ENCODE data around the gene MORC3.
"Not testable (repeated sequence)": the region's sequence is repeated elsewhere in the genome, so short reads cannot be mapped to it uniquely, and the experiment has no call there.

The MORC3 gene

DNA sequence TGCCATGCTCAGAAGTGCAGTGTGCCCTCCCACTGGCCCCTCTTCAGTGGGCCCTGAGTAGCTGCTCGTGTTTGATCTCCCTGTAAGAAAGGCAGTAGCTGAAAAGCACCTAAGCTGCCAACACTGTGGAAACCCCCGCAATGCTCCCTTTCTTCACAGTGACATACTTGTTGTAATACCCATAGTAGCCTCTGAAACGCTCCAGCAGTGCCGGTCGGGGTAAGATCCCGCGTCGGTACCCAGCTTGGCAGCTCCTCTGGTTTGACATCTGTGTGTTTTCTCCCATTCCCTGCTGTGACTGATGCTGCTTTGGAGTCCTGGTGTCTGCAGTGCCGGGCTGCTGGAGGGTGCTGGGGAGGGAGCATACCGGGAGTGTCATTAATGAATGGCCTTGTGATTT, 68.8 kb downstream of the MORC3 start:
- no peak for TF ChIP-seq EZH2phosphoT487 (conservative IDR thresholded peaks at IDR 0.05; ENCODE audit: low read length)
- TF ChIP-seq CTCF (IDR thresholded peaks at IDR 0.05; ENCODE audit: insufficient read depth, low read length, poor library complexity, severe bottlenecking) = no peak
- H4K20me1 ChIP-seq (ENCODE audit: low read depth, low read length) = no peaks in the 10 kb centered on the region
- H3K9me3 ChIP-seq (ENCODE audit: insufficient read depth, low read length) = no peaks in the 10 kb centered on the region
- H3K36me3 ChIP-seq (ENCODE audit: low read length) = peaks cover 4% of the 10 kb centered on the region; the same call in 1 of the 2 replicates
- H3F3A ChIP-seq (ENCODE audit: insufficient read depth) = no peaks in the 10 kb centered on the region
- no peaks in the 10 kb centered on the region for H3K9me2 ChIP-seq (replicated peaks; ENCODE audit: insufficient read depth, low read length)
- H3K4me3 ChIP-seq (ENCODE audit: insufficient read depth, low read length, poor library complexity, severe bottlenecking) = no peak overlapping the region
- H2AFZ ChIP-seq (ENCODE audit: low read depth, low read length, severe bottlenecking) = no peak overlapping the region
- H3K27me3 ChIP-seq (ENCODE audit: low read length) = no peaks in the 10 kb centered on the region
- H3K9ac ChIP-seq (ENCODE audit: low read length) = no peak overlapping the region
- no peak overlapping the region for H3K27ac ChIP-seq (ENCODE audit: low read depth, low read length)
- no peak overlapping the region for H3K4me2 ChIP-seq (ENCODE audit: low read depth, low read length, poor library complexity, severe bottlenecking)
- peaks cover 6% of the 10 kb centered on the region; the same call in 1 of the 2 replicates for H3K79me2 ChIP-seq (ENCODE audit: insufficient read depth, low read length)

- H3K4me3 ChIP-seq (ENCODE audit: insufficient read depth, low read length, poor library complexity, severe bottlenecking); H3K4me2 ChIP-seq (ENCODE audit: low read depth, low read length, poor library complexity, severe bottlenecking); H3F3A ChIP-seq (ENCODE audit: insufficient read depth); H3K36me3 ChIP-seq (ENCODE audit: low read length); H4K20me1 ChIP-seq (ENCODE audit: low read depth, low read length); H3K9ac ChIP-seq (ENCODE audit: low read length); H3K9me3 ChIP-seq (ENCODE audit: insufficient read depth, low read length); H3K79me2 ChIP-seq (ENCODE audit: insufficient read depth, low read length); H3K9me2 ChIP-seq (replicated peaks; ENCODE audit: insufficient read depth, low read length); H2AFZ ChIP-seq (ENCODE audit: low read depth, low read length, severe bottlenecking); H3K27ac ChIP-seq (ENCODE audit: low read depth, low read length); H3K27me3 ChIP-seq (ENCODE audit: low read length): not testable (repeated sequence)
Measured at GRCh38 chr21:36391649-36392048, 71.7 kb downstream of the MORC3 start.

- H3K36me3 ChIP-seq (ENCODE audit: low read length) = peaks cover 4% of the 10 kb centered on the region; the same call in 1 of the 2 replicates
- no peaks in the 10 kb centered on the region for H4K20me1 ChIP-seq (ENCODE audit: low read depth, low read length)
- no peak overlapping the region for H3K27ac ChIP-seq (ENCODE audit: low read depth, low read length)
- H3F3A ChIP-seq (ENCODE audit: insufficient read depth) = no peaks in the 10 kb centered on the region
- H2AFZ ChIP-seq (ENCODE audit: low read depth, low read length, severe bottlenecking) = no peak overlapping the region
- TF ChIP-seq CTCF (IDR thresholded peaks at IDR 0.05; ENCODE audit: insufficient read depth, low read length, poor library complexity, severe bottlenecking) (no peak), EZH2phosphoT487 (conservative IDR thresholded peaks at IDR 0.05; ENCODE audit: low read length) (no peak)
- no peak overlapping the region for H3K4me2 ChIP-seq (ENCODE audit: low read depth, low read length, poor library complexity, severe bottlenecking)
- no peak overlapping the region for H3K9ac ChIP-seq (ENCODE audit: low read length)
- H3K4me3 ChIP-seq (ENCODE audit: insufficient read depth, low read length, poor library complexity, severe bottlenecking) = no peak overlapping the region
- no peaks in the 10 kb centered on the region for H3K79me2 ChIP-seq (ENCODE audit: insufficient read depth, low read length)
- H3K27me3 ChIP-seq (ENCODE audit: low read length) = no peaks in the 10 kb centered on the region
- H3K9me2 ChIP-seq (replicated peaks; ENCODE audit: insufficient read depth, low read length) = no peaks in the 10 kb centered on the region
- H3K9me3 ChIP-seq (ENCODE audit: insufficient read depth, low read length) = no peaks in the 10 kb centered on the region
Measured at GRCh38 chr21:36395353-36396111, 75.5 kb downstream of the MORC3 start.

- TF ChIP-seq CTCF (IDR thresholded peaks at IDR 0.05; ENCODE audit: insufficient read depth, low read length, poor library complexity, severe bottlenecking) (no peak), EZH2phosphoT487 (conservative IDR thresholded peaks at IDR 0.05; ENCODE audit: low read length) (no peak)
- no peaks in the 10 kb centered on the region for H4K20me1 ChIP-seq (ENCODE audit: low read depth, low read length)
- H3K9ac ChIP-seq (ENCODE audit: low read length) = no peak overlapping the region
- no peaks in the 10 kb centered on the region for H3F3A ChIP-seq (ENCODE audit: insufficient read depth)
- H3K4me2 ChIP-seq (ENCODE audit: low read depth, low read length, poor library complexity, severe bottlenecking) = no peak overlapping the region
- H3K9me3 ChIP-seq (ENCODE audit: insufficient read depth, low read length) = no peaks in the 10 kb centered on the region
- H3K27me3 ChIP-seq (ENCODE audit: low read length) = no peaks in the 10 kb centered on the region
- H3K9me2 ChIP-seq (replicated peaks; ENCODE audit: insufficient read depth, low read length) = no peaks in the 10 kb centered on the region
- H3K4me3 ChIP-seq (ENCODE audit: insufficient read depth, low read length, poor library complexity, severe bottlenecking) = no peak overlapping the region
- no peak overlapping the region for H2AFZ ChIP-seq (ENCODE audit: low read depth, low read length, severe bottlenecking)
- H3K36me3 ChIP-seq (ENCODE audit: low read length) = peaks cover 4% of the 10 kb centered on the region; the same call in 1 of the 2 replicates
- no peak overlapping the region for H3K27ac ChIP-seq (ENCODE audit: low read depth, low read length)
- no peaks in the 10 kb centered on the region for H3K79me2 ChIP-seq (ENCODE audit: insufficient read depth, low read length)
Measured at GRCh38 chr21:36396325-36396724, 76.3 kb downstream of the MORC3 start.
